K562 (cell line): ENCODE measurements around the gene NCOA1. TPM values are rescaled to one million over a fixed set of nuclear protein-coding genes. Genes with fewer than 3 reads are reported as not detected.

Experiments used
- ATAC-seq: fragments of 200-7000 bp; cut with Tn5 transposase; 3 replicates; pipeline ENCODE4 v1.9.1; 2020; ENCODE audit warnings: moderate library complexity
- BruUV-seq: library from RNA; stranded (reverse); fragments of 400-500 nt; replicated peaks from 2 replicates; lab custom pipeline; 2021; lab: Mats Ljungman, UMichigan
- CTCF ChIA-PET: fragments of 300-600 bp; formaldehyde crosslinking; extraction: SDS; loops from one replicate; lab custom pipeline; 2021; ENCODE audit warnings: low intra/inter-chr PET ratio; lab: Yijun Ruan, JAX
- POLR2A ChIA-PET: fragments of 300-600, 350-650 bp; sonication (Branson Sonifier 250); formaldehyde crosslinking; extraction: SDS; loops from one replicate; lab custom pipeline; 2021; ENCODE audit warnings: antibody characterized with exemption, inconsistent platforms; lab: Yijun Ruan, JAX
- DNase-seq, 4 experiments: peaks; one replicate each; pipeline versions ENCODE4 v3.0.0 to v3.0.0-alpha.2; 2011 to 2018; ENCODE audit warnings: low spot score in 3 of 4, mixed read lengths in 3 of 4; ENCODE audit errors: extremely low read depth in 1 of 4
- FAIRE-seq: peaks from 2 replicates; lab custom pipeline; 2011; peaks lifted over from hg19 to GRCh38; lab: Jason Lieb, UNC
- H2AFZ ChIP-seq: 2 replicates; pipeline ENCODE4 v1.6.0; 2011; ENCODE audit warnings: low read depth, low read length, control low read depth, inconsistent platforms
- H3K27ac ChIP-seq: fragments of 200-600 bp; 3 replicates; pipeline ENCODE4 v1.8.0; 2011; ENCODE audit warnings: low read depth, mild to moderate bottlenecking, control low read depth, inconsistent platforms, low read length, moderate library complexity, mixed read lengths; ENCODE audit errors: extremely low read depth
- H3K27me3 ChIP-seq, 2 experiments: fragments of 300-600 bp in 1 of 2; 2 replicates in 1 of 2; 3 replicates in 1 of 2; pipeline versions ENCODE4 v1.6.0 to v1.8.0; 2011; ENCODE audit warnings: inconsistent platforms in 2 of 2, low read length in 2 of 2, mild to moderate bottlenecking in 1 of 2, mixed read lengths in 1 of 2, moderate library complexity in 1 of 2; ENCODE audit not compliant: control insufficient read depth in 2 of 2, insufficient read depth in 2 of 2
- H3K36me3 ChIP-seq: fragments of 300-600 bp; 3 replicates; pipeline ENCODE4 v1.8.0; 2011; ENCODE audit warnings: mild to moderate bottlenecking, low read length, inconsistent platforms; ENCODE audit not compliant: control insufficient read depth, insufficient read depth
- H3K4me1 ChIP-seq, 2 experiments: fragments of 200-600 bp in 1 of 2; replicated peaks in 1 of 2; 2 replicates in 1 of 2; 3 replicates in 1 of 2; pipeline versions ENCODE4 v1.5.1 to v1.8.0; 2011; ENCODE audit warnings: inconsistent platforms in 2 of 2, low read length in 2 of 2, mild to moderate bottlenecking in 1 of 2, mixed read lengths in 1 of 2, moderate library complexity in 1 of 2; ENCODE audit not compliant: control insufficient read depth in 2 of 2, insufficient read depth in 2 of 2
- H3K4me2 ChIP-seq: 2 replicates; pipeline ENCODE4 v1.6.1; 2011; ENCODE audit warnings: low read length, control low read depth, inconsistent platforms, mixed read lengths; ENCODE audit not compliant: insufficient read depth
- H3K4me3 ChIP-seq: fragments of 200-600 bp; sonication (generic), shearing (Covaris generic); 2 replicates; pipeline ENCODE4 v1.5.1; 2016; ENCODE audit warnings: control low read depth, inconsistent platforms
- H3K79me2 ChIP-seq: fragments of 200-600 bp; 3 replicates; pipeline ENCODE4 v1.8.0; 2011; ENCODE audit warnings: low read length, inconsistent platforms; ENCODE audit not compliant: control insufficient read depth, insufficient read depth
- H3K9ac ChIP-seq, 2 experiments: 2 replicates each; pipeline versions ENCODE4 v1.6.0 to v1.6.1; 2011; ENCODE audit warnings: low read depth in 2 of 2, low read length in 2 of 2, control low read depth in 1 of 2, inconsistent platforms in 1 of 2, mild to moderate bottlenecking in 1 of 2, mixed read lengths in 1 of 2; ENCODE audit not compliant: insufficient read depth in 1 of 2
- H3K9me1 ChIP-seq: one replicate; pipeline ENCODE4 v1.6.0; 2011; ENCODE audit warnings: inconsistent platforms, mild to moderate bottlenecking, low read length, moderate library complexity; ENCODE audit not compliant: control insufficient read depth, insufficient read depth
- H3K9me3 ChIP-seq: replicated peaks from 2 replicates; pipeline ENCODE4 v1.5.1; 2011; ENCODE audit warnings: low read depth, low read length, inconsistent platforms; ENCODE audit not compliant: control insufficient read depth, insufficient read depth
- H4K20me1 ChIP-seq: replicated peaks from 2 replicates; pipeline ENCODE4 v1.6.1; 2011; ENCODE audit warnings: low read length, inconsistent platforms, mixed read lengths; ENCODE audit not compliant: control insufficient read depth, insufficient read depth
- ARID2 ChIP-seq: fragments of 450-650 bp; IDR thresholded peaks from 2 replicates; pipeline ENCODE4 v1.6.1; 2017; ENCODE audit warnings: antibody characterized with exemption, mild to moderate bottlenecking
- ETV6 ChIP-seq, 3 experiments: fragments of 150-350 bp in 1 of 3; sonication (generic) in 1 of 3; formaldehyde crosslinking in 1 of 3; IDR thresholded peaks; 2 replicates each; pipeline versions ENCODE4 v1.6.1 to v1.8.0; 2014 to 2022; ENCODE audit warnings: borderline replicate concordance in 2 of 3, low read depth in 2 of 3, antibody characterized with exemption in 1 of 3, low read length in 1 of 3, mild to moderate bottlenecking in 1 of 3, missing genetic modification reagents in 1 of 3
- NFIX ChIP-seq: fragments of 250-450 bp; sonication (Bioruptor Pico); IDR thresholded peaks from 2 replicates; pipeline ENCODE4 v1.4.0; 2020; ENCODE audit warnings: low read depth, mild to moderate bottlenecking, moderate library complexity
- NFRKB ChIP-seq: fragments of 450-650 bp; IDR thresholded peaks from 2 replicates; pipeline ENCODE4 v1.6.1; 2016; ENCODE audit warnings: low read depth
- NR1H2 ChIP-seq: sonication (generic); formaldehyde crosslinking; IDR thresholded peaks from 2 replicates; pipeline ENCODE4 v1.4.0; 2020; ENCODE audit warnings: mild to moderate bottlenecking, missing genetic modification reagents
- SAFB ChIP-seq: fragments of 200-400 bp; formaldehyde crosslinking; IDR thresholded peaks from 2 replicates; pipeline ENCODE4 v1.6.1; 2017; ENCODE audit warnings: low read depth, low read length, borderline replicate concordance
- ZFP30 ChIP-seq: fragments of 250-450 bp; sonication (Bioruptor Pico); IDR thresholded peaks from 2 replicates; pipeline ENCODE4 v1.8.0; 2022; ENCODE audit warnings: moderate library complexity, mild to moderate bottlenecking, inconsistent platforms, borderline replicate concordance
- WGBS: fragments of 100-300 bp; shearing (Covaris generic); methylation state at CpG from one replicate; pipeline ENCODE4 v1.1.6; 2016; ENCODE audit warnings: low coverage, mixed read lengths; ENCODE audit not compliant: insufficient coverage; ENCODE audit errors: missing lambda C conversion rate; 5-methylcytosine and 5-hydroxymethylcytosine counted together
- in situ Hi-C: fragments of 300-500 bp; cut with MboI; formaldehyde crosslinking; loops from 4 replicates; pipeline ENCODE4 v1.15.0; 2018; ENCODE audit warnings: inconsistent platforms, mixed read lengths
- intact Hi-C: fragments of 100-400 bp; cut with micrococcal nuclease; formaldehyde crosslinking; loops from 2 replicates; pipeline ENCODE4 v1.14.2; 2022
- polyA plus RNA-seq, 8 experiments: library from polyadenylated mRNA; depleted of rRNA in 4 of 8; stranded (reverse) in 5 of 8; unstranded in 3 of 8; fragments of >200 nt; fragmentation: Nextera tagmentation in 2 of 8; fragmentation: Illumina TruSeq in 1 of 8; extraction: Ambion mirVana in 2 of 8; extraction: Trizol in 1 of 8; gene quantifications; 2 replicates each; pipeline versions ENCODE4 v1.2.1 to v1.2.3, GENCODE V29; 2011 to 2014; ENCODE audit warnings: inconsistent platforms in 1 of 8, missing spikeins in 1 of 8
- total RNA-seq, 7 experiments: library from RNA; depleted of rRNA in 6 of 7; stranded (reverse); fragments of >200 nt in 6 of 7; fragmentation: Illumina TruSeq in 2 of 7; extraction: Trizol in 2 of 7; gene quantifications; 2 replicates each; pipeline versions ENCODE4 v1.2.1 to v1.2.3, GENCODE V29; 2011 to 2021; ENCODE audit warnings: low replicate concordance in 1 of 7
- TF ChIP-seq, protein P1 (sequence below): fragments of 450-650 bp; IDR thresholded peaks from 2 replicates; pipeline ENCODE4 v1.6.1; 2016; ENCODE audit warnings: missing biosample characterization, missing genetic modification characterization
- TF ChIP-seq, protein P2 (sequence below): fragments of 250-450 bp; sonication (Bioruptor Pico); IDR thresholded peaks from 2 replicates; pipeline ENCODE4 v1.6.1; 2021; ENCODE audit warnings: mild to moderate bottlenecking
- TF ChIP-seq, protein P3 (sequence below): fragments of 250-450 bp; sonication (Bioruptor Pico); IDR thresholded peaks from 2 replicates; pipeline ENCODE4 v1.5.0; 2021; ENCODE audit warnings: mild to moderate bottlenecking, borderline replicate concordance

NCOA1 gene
- total and polyA plus RNA-seq, 9 of the 15 experiments (the other 6 are each of a cell fraction or from before 2014, with no cell fraction given): 4.9 to 25.7 (median 17.0) TPM

DNA sequence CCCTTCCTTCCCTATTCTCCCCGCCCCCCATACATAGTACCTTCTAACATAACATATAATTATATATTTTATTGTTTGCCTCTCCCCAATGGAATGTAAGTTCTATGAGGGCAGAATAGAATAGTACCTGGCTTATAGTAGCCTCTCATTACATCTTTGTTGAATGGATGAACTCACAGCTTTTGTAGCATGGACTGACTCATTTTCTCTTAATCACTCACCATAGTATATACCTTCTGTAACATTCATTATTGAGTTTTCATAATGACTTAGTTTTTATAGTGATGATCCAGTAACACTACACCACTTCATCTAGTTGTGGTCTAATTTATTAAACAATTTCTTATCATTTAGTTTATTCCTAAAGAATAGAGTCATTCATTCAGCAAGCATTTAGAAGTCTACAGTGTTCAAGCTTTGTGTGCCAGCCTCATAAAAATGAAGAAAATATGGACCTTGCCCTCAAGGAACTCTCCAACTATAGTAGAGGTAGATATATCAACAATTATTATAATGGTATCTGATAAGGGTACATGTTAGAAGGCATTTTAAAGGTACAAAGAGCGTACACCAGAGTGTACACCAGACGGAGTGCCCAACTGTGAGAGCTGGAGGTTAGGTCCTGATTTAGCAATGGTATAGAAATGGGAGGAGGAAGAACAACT, 31.1 kb downstream of the NCOA1 start (continued):
- no peak for TF ChIP-seq ARID2
- no peak for TF ChIP-seq NFIX (CRISPR knock-in tag)

DNA sequence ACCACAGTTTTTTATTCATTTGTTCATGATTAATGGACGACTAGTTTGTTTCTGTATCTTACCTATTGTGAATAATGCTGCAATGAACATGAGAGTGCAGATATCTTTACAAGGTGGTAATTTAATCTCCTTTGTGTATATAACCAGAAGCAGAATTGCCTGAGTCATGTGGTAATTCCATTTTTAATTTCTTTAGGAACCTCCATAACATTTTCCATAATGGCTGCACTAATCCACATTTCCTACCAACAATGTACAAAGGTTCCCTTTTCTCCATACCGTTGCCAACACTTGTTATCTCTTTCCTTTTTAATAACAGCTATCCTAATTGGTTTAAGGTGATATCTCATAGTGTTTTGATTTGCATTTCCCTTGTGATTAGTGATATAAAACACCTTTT, 36.5 kb downstream of the NCOA1 start:
- 33% methylated on average over 2 of the region's 2 CpGs for WGBS

More for the DNA sequence above, 36.5 kb downstream of the NCOA1 start:
- no peak overlapping the region for H3K9ac ChIP-seq
- intact Hi-C loops: no loop called here
- H3K9me3 ChIP-seq: peaks cover 2% of the 10 kb centered on the region; the same call in 1 of the 2 replicates
- ChIA-PET POLR2A (no interaction called here), CTCF (no interaction called here)
- in situ Hi-C loops: no loop called here
- ATAC-seq: no peak
- TF ChIP-seq NFRKB (no peak), NR1H2 (CRISPR knock-in tag) (no peak), ETV6 (IDR thresholded peaks at IDR 0.05; ENCODE audit: borderline replicate concordance in 1 of 2, low read depth in 2 of 2, low read length in 1 of 2) (no peak), ETV6 (CRISPR knock-in tag; IDR thresholded peaks at IDR 0.05; ENCODE audit: borderline replicate concordance) (no peak), ZFP30 (CRISPR knock-in tag) (no peak), SAFB (no peak)
- TF ChIP-seq, protein P1, sequence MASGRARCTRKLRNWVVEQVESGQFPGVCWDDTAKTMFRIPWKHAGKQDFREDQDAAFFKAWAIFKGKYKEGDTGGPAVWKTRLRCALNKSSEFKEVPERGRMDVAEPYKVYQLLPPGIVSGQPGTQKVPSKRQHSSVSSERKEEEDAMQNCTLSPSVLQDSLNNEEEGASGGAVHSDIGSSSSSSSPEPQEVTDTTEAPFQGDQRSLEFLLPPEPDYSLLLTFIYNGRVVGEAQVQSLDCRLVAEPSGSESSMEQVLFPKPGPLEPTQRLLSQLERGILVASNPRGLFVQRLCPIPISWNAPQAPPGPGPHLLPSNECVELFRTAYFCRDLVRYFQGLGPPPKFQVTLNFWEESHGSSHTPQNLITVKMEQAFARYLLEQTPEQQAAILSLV (tag): no peak
- TF ChIP-seq, protein P2, sequence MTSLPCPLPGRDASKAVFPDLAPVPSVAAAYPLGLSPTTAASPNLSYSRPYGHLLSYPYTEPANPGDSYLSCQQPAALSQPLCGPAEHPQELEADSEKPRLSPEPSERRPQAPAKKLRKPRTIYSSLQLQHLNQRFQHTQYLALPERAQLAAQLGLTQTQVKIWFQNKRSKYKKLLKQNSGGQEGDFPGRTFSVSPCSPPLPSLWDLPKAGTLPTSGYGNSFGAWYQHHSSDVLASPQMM (CRISPR knock-in tag): no peak
- TF ChIP-seq, protein P3, sequence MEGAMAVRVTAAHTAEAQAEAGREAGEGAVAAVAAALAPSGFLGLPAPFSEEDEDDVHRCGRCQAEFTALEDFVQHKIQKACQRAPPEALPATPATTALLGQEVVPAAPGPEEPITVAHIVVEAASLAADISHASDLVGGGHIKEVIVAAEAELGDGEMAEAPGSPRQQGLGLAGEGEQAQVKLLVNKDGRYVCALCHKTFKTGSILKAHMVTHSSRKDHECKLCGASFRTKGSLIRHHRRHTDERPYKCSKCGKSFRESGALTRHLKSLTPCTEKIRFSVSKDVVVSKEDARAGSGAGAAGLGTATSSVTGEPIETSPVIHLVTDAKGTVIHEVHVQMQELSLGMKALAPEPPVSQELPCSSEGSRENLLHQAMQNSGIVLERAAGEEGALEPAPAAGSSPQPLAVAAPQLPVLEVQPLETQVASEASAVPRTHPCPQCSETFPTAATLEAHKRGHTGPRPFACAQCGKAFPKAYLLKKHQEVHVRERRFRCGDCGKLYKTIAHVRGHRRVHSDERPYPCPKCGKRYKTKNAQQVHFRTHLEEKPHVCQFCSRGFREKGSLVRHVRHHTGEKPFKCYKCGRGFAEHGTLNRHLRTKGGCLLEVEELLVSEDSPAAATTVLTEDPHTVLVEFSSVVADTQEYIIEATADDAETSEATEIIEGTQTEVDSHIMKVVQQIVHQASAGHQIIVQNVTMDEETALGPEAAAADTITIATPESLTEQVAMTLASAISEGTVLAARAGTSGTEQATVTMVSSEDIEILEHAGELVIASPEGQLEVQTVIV (CRISPR knock-in tag): no peak
- H3K4me3 ChIP-seq: no peak overlapping the region
- no peak for FAIRE-seq
- no peak for DNase-seq
- peaks cover 34% of the 10 kb centered on the region for H3K79me2 ChIP-seq
- no peak overlapping the region for H3K4me2 ChIP-seq
- H3K4me1 ChIP-seq: no peaks in the 10 kb centered on the region
- H3K36me3 ChIP-seq: no peaks in the 10 kb centered on the region
- H2AFZ ChIP-seq: no peak overlapping the region
- no peaks in the 10 kb centered on the region for H3K9me1 ChIP-seq
- no peaks in the 10 kb centered on the region for H4K20me1 ChIP-seq
- no TSS peak for BruUV-seq
- H3K27ac ChIP-seq: no peak overlapping the region
- H3K27me3 ChIP-seq: no peaks in the 10 kb centered on the region
